ENCODE measurements around the gene BMPR2. TPM values are rescaled to one million over a fixed set of nuclear protein-coding genes. Genes with fewer than 3 reads are reported as not detected.

Gene BMPR2
- total and polyA plus RNA-seq, 2 donors (not counting 1 experiment from before 2014, with no cell fraction given), result 21.6 to 65.8 TPM

DNA sequence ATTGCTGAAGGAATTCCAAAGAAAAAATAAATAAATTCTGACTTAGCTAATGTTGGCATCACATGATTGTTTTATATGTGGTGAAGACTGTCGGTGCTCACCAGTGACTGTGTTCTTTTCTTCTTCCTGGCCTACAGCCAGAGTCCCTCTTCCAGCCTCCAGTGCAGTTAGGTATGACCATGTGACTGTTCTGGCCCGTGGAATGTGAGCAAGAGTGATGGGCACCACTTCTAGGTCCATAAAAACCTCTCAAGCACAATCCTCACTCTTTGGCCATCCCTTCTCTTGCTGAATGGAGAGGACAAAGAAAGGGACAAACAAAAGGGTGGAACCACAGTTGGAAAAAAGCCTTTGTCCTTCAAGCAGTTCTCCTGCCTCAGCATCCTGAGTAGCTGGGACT, 39.0 kb upstream of the BMPR2 start:
- H3K9ac ChIP-seq (ENCODE audit: insufficient read depth, low read length), result no peak overlapping the region
- no peak overlapping the region for H3K27ac ChIP-seq (ENCODE audit: insufficient read depth, low read length)
- peaks cover 2% of the 10 kb centered on the region for H3K4me1 ChIP-seq (ENCODE audit: control insufficient read depth, extremely low read depth, insufficient read depth, low read length)
- no peak for TF ChIP-seq EZH2 (IDR thresholded peaks at IDR 0.05; ENCODE audit: low read length, missing control alignments)
- TF ChIP-seq, protein P1, sequence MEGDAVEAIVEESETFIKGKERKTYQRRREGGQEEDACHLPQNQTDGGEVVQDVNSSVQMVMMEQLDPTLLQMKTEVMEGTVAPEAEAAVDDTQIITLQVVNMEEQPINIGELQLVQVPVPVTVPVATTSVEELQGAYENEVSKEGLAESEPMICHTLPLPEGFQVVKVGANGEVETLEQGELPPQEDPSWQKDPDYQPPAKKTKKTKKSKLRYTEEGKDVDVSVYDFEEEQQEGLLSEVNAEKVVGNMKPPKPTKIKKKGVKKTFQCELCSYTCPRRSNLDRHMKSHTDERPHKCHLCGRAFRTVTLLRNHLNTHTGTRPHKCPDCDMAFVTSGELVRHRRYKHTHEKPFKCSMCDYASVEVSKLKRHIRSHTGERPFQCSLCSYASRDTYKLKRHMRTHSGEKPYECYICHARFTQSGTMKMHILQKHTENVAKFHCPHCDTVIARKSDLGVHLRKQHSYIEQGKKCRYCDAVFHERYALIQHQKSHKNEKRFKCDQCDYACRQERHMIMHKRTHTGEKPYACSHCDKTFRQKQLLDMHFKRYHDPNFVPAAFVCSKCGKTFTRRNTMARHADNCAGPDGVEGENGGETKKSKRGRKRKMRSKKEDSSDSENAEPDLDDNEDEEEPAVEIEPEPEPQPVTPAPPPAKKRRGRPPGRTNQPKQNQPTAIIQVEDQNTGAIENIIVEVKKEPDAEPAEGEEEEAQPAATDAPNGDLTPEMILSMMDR (conservative IDR thresholded peaks at IDR 0.05 in 1 of 2, IDR thresholded peaks at IDR 0.05 in 1 of 2; ENCODE audit: low read depth in 1 of 2, low read length in 2 of 2), result no peak
- peak in 1 of 2 donors; percentile 19 for DNase-seq (ENCODE audit: low read depth in 2 of 2)
- no peaks in the 10 kb centered on the region for H3K79me2 ChIP-seq (ENCODE audit: control insufficient read depth, insufficient read depth, low read length)
- no peak overlapping the region for H3K4me3 ChIP-seq (replicated peaks in 1 of 4; ENCODE audit: control extremely low read depth in 1 of 4, insufficient read depth in 1 of 4, low read depth in 3 of 4, low read length in 4 of 4)
- H3K36me3 ChIP-seq (ENCODE audit: control insufficient read depth, insufficient read depth, low read length), result no peaks in the 10 kb centered on the region
- H2AFZ ChIP-seq (ENCODE audit: low read length), result no peak overlapping the region
- no peaks in the 10 kb centered on the region for H3K9me3 ChIP-seq (ENCODE audit: control insufficient read depth, insufficient read depth, low read depth, low read length)
- no peaks in the 10 kb centered on the region for H4K20me1 ChIP-seq (ENCODE audit: control insufficient read depth, extremely low read depth, insufficient read depth, low read length)
- H3K4me2 ChIP-seq (ENCODE audit: extremely low read depth, insufficient read depth, low read length), result no peak overlapping the region
- no peaks in the 10 kb centered on the region for H3K27me3 ChIP-seq (ENCODE audit: control insufficient read depth, insufficient read depth, low read length)

DNA sequence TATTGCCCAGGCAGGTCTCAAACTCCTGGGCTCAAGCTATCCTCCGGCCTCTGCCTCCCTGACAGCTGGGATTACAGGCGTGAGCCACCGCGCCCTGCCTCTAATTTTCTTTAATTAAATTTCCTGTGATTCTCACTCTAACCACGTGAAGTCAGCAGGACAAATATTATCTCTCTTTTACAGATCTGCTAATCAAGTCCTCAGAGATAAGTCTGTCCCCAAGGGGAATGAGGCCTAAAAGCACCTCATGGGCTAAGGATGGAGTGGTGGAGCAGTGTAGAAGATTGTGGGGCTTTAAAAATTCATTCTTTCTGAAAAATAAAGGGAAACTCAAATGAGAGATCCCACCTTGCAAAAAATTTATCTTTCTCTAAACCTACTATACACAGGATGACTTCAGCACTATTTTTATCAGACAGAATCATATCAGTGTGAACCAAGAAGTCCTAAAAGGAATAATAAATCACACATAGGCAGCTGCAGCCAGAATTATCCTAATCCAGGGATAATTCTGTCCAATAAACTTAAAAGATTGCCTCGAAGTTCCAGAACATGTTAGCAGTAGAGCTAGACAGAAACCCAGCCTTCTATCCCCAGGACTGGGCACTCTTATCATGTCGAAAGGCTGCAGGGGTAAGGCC, 38.3 kb upstream of the BMPR2 start:
- TF ChIP-seq, protein P1 (conservative IDR thresholded peaks at IDR 0.05 in 1 of 2, IDR thresholded peaks at IDR 0.05 in 1 of 2; ENCODE audit: low read depth in 1 of 2, low read length in 2 of 2), result no peak
- TF ChIP-seq EZH2 (IDR thresholded peaks at IDR 0.05; ENCODE audit: low read length, missing control alignments), result no peak
- no peaks in the 10 kb centered on the region for H3K27me3 ChIP-seq (ENCODE audit: control insufficient read depth, insufficient read depth, low read length)
- no peak overlapping the region for H3K4me2 ChIP-seq (ENCODE audit: extremely low read depth, insufficient read depth, low read length)
- no peaks in the 10 kb centered on the region for H3K9me3 ChIP-seq (ENCODE audit: control insufficient read depth, insufficient read depth, low read depth, low read length)
- H3K4me1 ChIP-seq (ENCODE audit: control insufficient read depth, extremely low read depth, insufficient read depth, low read length), result peaks cover 2% of the 10 kb centered on the region
- no peak for DNase-seq (ENCODE audit: low read depth in 2 of 2)
- H3K9ac ChIP-seq (ENCODE audit: insufficient read depth, low read length), result no peak overlapping the region
- no peaks in the 10 kb centered on the region for H4K20me1 ChIP-seq (ENCODE audit: control insufficient read depth, extremely low read depth, insufficient read depth, low read length)
- no peaks in the 10 kb centered on the region for H3K36me3 ChIP-seq (ENCODE audit: control insufficient read depth, insufficient read depth, low read length)
- H3K79me2 ChIP-seq (ENCODE audit: control insufficient read depth, insufficient read depth, low read length), result no peaks in the 10 kb centered on the region
- H3K4me3 ChIP-seq (replicated peaks in 1 of 4; ENCODE audit: control extremely low read depth in 1 of 4, insufficient read depth in 1 of 4, low read depth in 3 of 4, low read length in 4 of 4), result no peak overlapping the region
- H2AFZ ChIP-seq (ENCODE audit: low read length), result no peak overlapping the region
- no peak overlapping the region for H3K27ac ChIP-seq (ENCODE audit: insufficient read depth, low read length)

DNA sequence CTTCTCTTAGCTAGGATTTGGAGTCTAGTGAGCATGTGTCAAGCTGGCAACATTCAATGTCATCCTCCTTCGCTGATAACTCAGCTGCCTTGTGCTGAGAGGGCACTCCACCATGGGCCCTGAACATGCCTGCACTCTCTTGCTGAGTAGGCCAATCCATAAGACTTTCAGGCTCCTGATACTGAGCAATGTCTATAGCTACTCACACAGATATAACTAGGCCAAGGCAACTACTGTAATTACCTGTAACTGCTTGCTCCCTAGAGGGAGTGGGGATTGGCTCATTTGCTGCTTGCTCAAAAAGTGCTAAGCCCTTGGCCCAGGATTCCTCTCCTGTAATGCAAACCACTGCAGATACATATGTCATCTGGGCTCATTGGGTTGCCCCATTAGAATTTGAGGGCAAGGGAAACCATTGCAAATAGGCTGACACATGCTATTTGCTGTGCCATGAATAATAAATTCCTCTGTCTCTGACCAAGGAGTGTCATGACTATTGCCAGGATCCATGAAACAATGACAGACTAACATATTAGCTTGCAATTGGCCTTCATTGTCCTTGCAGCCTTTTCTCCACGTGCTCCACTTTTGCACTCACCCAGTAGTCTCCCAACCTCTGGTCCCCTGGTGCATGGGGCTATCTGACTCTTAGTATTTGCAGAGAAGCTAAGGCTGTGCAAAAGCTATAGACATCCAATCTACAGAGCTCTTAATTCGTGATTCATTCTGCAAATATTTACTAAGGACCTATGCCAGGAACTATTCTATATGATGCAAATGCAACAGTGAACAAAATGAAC, 36.9 kb upstream of the BMPR2 start:
- H3K4me1 ChIP-seq (ENCODE audit: control insufficient read depth, extremely low read depth, insufficient read depth, low read length), result peaks cover 2% of the 10 kb centered on the region
- no peak overlapping the region for H3K4me3 ChIP-seq (replicated peaks in 1 of 4; ENCODE audit: control extremely low read depth in 1 of 4, insufficient read depth in 1 of 4, low read depth in 3 of 4, low read length in 4 of 4)
- H4K20me1 ChIP-seq (ENCODE audit: control insufficient read depth, extremely low read depth, insufficient read depth, low read length), result no peaks in the 10 kb centered on the region
- no peak overlapping the region for H3K9ac ChIP-seq (ENCODE audit: insufficient read depth, low read length)
- peak; percentile 45 to 71 for DNase-seq (ENCODE audit: low read depth in 2 of 2)
- H3K27ac ChIP-seq (ENCODE audit: insufficient read depth, low read length), result no peak overlapping the region
- no peaks in the 10 kb centered on the region for H3K9me3 ChIP-seq (ENCODE audit: control insufficient read depth, insufficient read depth, low read depth, low read length)
- H3K79me2 ChIP-seq (ENCODE audit: control insufficient read depth, insufficient read depth, low read length), result no peaks in the 10 kb centered on the region
- no peak overlapping the region for H3K4me2 ChIP-seq (ENCODE audit: extremely low read depth, insufficient read depth, low read length)
- H3K27me3 ChIP-seq (ENCODE audit: control insufficient read depth, insufficient read depth, low read length), result no peaks in the 10 kb centered on the region
- H2AFZ ChIP-seq (ENCODE audit: low read length), result no peak overlapping the region
- no peaks in the 10 kb centered on the region for H3K36me3 ChIP-seq (ENCODE audit: control insufficient read depth, insufficient read depth, low read length)
- TF ChIP-seq EZH2 (IDR thresholded peaks at IDR 0.05; ENCODE audit: low read length, missing control alignments), result no peak
- TF ChIP-seq, protein P1 (conservative IDR thresholded peaks at IDR 0.05 in 1 of 2, IDR thresholded peaks at IDR 0.05 in 1 of 2; ENCODE audit: low read depth in 1 of 2, low read length in 2 of 2), result no peak
